HepG2 (cell line): ENCODE measurements around the gene ADAMTS8. TPM values are rescaled to one million over a fixed set of nuclear protein-coding genes. Genes with fewer than 3 reads are reported as not detected.

Source experiments
- ATAC-seq: fragments of 200-7000 bp; cut with Tn5 transposase; 3 replicates; pipeline ENCODE4 v1.9.1; 2020; ENCODE audit warnings: mild to moderate bottlenecking, moderate library complexity
- BruUV-seq: library from RNA; stranded (reverse); fragments of 400-500 nt; replicated peaks from 2 replicates; lab custom pipeline; 2021; lab: Mats Ljungman, UMichigan
- CTCF ChIA-PET: fragments of 300-600 bp; formaldehyde crosslinking; extraction: SDS; loops from one replicate; lab custom pipeline; 2021; ENCODE audit warnings: low total read pairs, inconsistent platforms, low intra/inter-chr PET ratio; lab: Yijun Ruan, JAX
- POLR2A ChIA-PET: fragments of 350-600 bp; sonication (Branson Sonifier 250); formaldehyde crosslinking; loops from one replicate; lab custom pipeline; 2020; ENCODE audit warnings: antibody characterized with exemption, inconsistent platforms; lab: Yijun Ruan, JAX
- DNase-seq: peaks from one replicate; pipeline ENCODE4 v3.0.0-alpha.2; 2015; ENCODE audit warnings: low spot score
- FAIRE-seq: peaks from 3 replicates; lab custom pipeline; 2011; peaks lifted over from hg19 to GRCh38; lab: Jason Lieb, UNC
- H2AFZ ChIP-seq: one replicate; pipeline ENCODE4 v1.6.1; 2011; ENCODE audit warnings: low read length, inconsistent platforms
- H3K27ac ChIP-seq: fragments of 300-600 bp; 3 replicates; pipeline ENCODE4 v1.8.0; 2011; ENCODE audit warnings: mixed run types, mild to moderate bottlenecking, mixed read lengths, low read length, inconsistent platforms; ENCODE audit not compliant: insufficient read depth; ENCODE audit errors: extremely low read length
- H3K27me3 ChIP-seq, 2 experiments: fragments of 200-600 bp in 1 of 2; 2 replicates in 1 of 2; 3 replicates in 1 of 2; pipeline versions ENCODE4 v1.6.0 to v1.8.0; 2011; ENCODE audit warnings: low read length in 2 of 2, mild to moderate bottlenecking in 2 of 2, moderate library complexity in 2 of 2, inconsistent platforms in 1 of 2; ENCODE audit not compliant: insufficient read depth in 2 of 2, control insufficient read depth in 1 of 2
- H3K36me3 ChIP-seq, 2 experiments: fragments of 200-600 bp in 1 of 2; replicated peaks in 1 of 2; 2 replicates in 1 of 2; 3 replicates in 1 of 2; pipeline versions ENCODE4 v1.5.1 to v1.8.0; 2011; ENCODE audit warnings: low read length in 2 of 2, inconsistent platforms in 1 of 2; ENCODE audit not compliant: insufficient read depth in 2 of 2, control insufficient read depth in 1 of 2
- H3K4me1 ChIP-seq: 2 replicates; pipeline ENCODE4 v1.5.1; 2012; ENCODE audit warnings: low read length, inconsistent platforms; ENCODE audit not compliant: insufficient read depth
- H3K4me2 ChIP-seq: 2 replicates; pipeline ENCODE4 v1.6.0; 2011; ENCODE audit warnings: low read depth, low read length, inconsistent platforms
- H3K4me3 ChIP-seq, 3 experiments: fragments of 200-600 bp in 1 of 3; sonication (generic), shearing (Covaris generic) in 1 of 3; replicated peaks in 1 of 3; 2 replicates each; pipeline ENCODE4 v1.5.1; 2011 to 2016; ENCODE audit warnings: low read length in 3 of 3, inconsistent platforms in 2 of 3, low read depth in 2 of 3, mild to moderate bottlenecking in 2 of 3, control low read depth in 1 of 3, mixed read lengths in 1 of 3; ENCODE audit not compliant: insufficient read depth in 1 of 3
- H3K79me2 ChIP-seq: one replicate; pipeline ENCODE4 v1.6.1; 2011; ENCODE audit warnings: low read length, inconsistent platforms; ENCODE audit not compliant: insufficient read depth
- H3K9ac ChIP-seq: 2 replicates; pipeline ENCODE4 v1.6.0; 2011; ENCODE audit warnings: mild to moderate bottlenecking, low read depth, low read length, inconsistent platforms; ENCODE audit not compliant: insufficient read depth
- H3K9me3 ChIP-seq: 2 replicates; pipeline ENCODE4 v1.5.1; 2012; ENCODE audit warnings: mild to moderate bottlenecking, low read length
- H4K20me1 ChIP-seq: 2 replicates; pipeline ENCODE4 v1.6.0; 2011; ENCODE audit warnings: inconsistent platforms, mild to moderate bottlenecking, low read length, moderate library complexity; ENCODE audit not compliant: insufficient read depth
- MAFF ChIP-seq: IDR thresholded peaks from 2 replicates; pipeline ENCODE4 v1.6.1; 2011; ENCODE audit warnings: low read depth, low read length, improper control_type of control experiment
- MAFK ChIP-seq, 2 experiments: IDR thresholded peaks in 1 of 2; conservative IDR thresholded peaks in 1 of 2; 2 replicates each; pipeline ENCODE4 v1.6.1; 2011; ENCODE audit warnings: improper control_type of control experiment in 2 of 2, low read length in 2 of 2
- NR2C2 ChIP-seq: sonication (generic); formaldehyde crosslinking; IDR thresholded peaks from 2 replicates; pipeline ENCODE4 v1.4.0; 2020; ENCODE audit warnings: missing genetic modification reagents, mild to moderate bottlenecking, moderate library complexity, borderline replicate concordance
- PHF20 ChIP-seq: sonication (generic); formaldehyde crosslinking; IDR thresholded peaks from 2 replicates; pipeline ENCODE4 v1.5.0; 2020; ENCODE audit warnings: mild to moderate bottlenecking, missing genetic modification reagents
- SMC3 ChIP-seq: IDR thresholded peaks from 2 replicates; pipeline ENCODE4 v1.6.1; 2011; ENCODE audit warnings: low read length, improper control_type of control experiment
- SRY ChIP-seq: sonication (generic); formaldehyde crosslinking; IDR thresholded peaks from 2 replicates; pipeline ENCODE4 v1.8.0; 2022; ENCODE audit warnings: mild to moderate bottlenecking, missing genetic modification reagents
- STAG1 ChIP-seq: sonication (generic); formaldehyde crosslinking; IDR thresholded peaks from 2 replicates; pipeline ENCODE4 v1.4.0; 2020; ENCODE audit warnings: missing genetic modification reagents
- ZFP90 ChIP-seq: sonication (generic); formaldehyde crosslinking; IDR thresholded peaks from 2 replicates; pipeline ENCODE4 v1.8.0; 2022; ENCODE audit warnings: missing genetic modification reagents, mild to moderate bottlenecking, inconsistent platforms, borderline replicate concordance
- WGBS: methylation state at CpG from one replicate; pipeline ENCODE4 v1.1.6; 2017; ENCODE audit warnings: low lambda C conversion rate; 5-methylcytosine and 5-hydroxymethylcytosine counted together
- in situ Hi-C: cut with HindIII; loops from 2 replicates; pipeline ENCODE4 v1.10.0; 2017; ENCODE audit warnings: low pct_unique_long_range_greater_than_20kb; ENCODE audit not compliant: extremely low pct_ligation_motif_present
- intact Hi-C: fragments of 100-400 bp; cut with micrococcal nuclease; formaldehyde crosslinking; loops from one replicate; pipeline ENCODE4 v1.10.0; 2022; ENCODE audit not compliant: unreplicated experiment
- polyA plus RNA-seq, 8 experiments: library from polyadenylated mRNA; depleted of rRNA in 3 of 8; stranded (reverse) in 7 of 8; unstranded in 1 of 8; fragments of >200 nt; fragmentation: Illumina TruSeq in 4 of 8; extraction: Trizol in 4 of 8; gene quantifications; 2 replicates each; pipeline versions ENCODE4 v1.2.1 to v1.2.3, GENCODE V29; 2011 to 2016; ENCODE audit warnings: low read depth in 4 of 8, missing spikeins in 1 of 8, mixed read lengths in 1 of 8; ENCODE audit not compliant: insufficient read depth in 1 of 8
- total RNA-seq, 5 experiments: library from RNA; depleted of rRNA; stranded (reverse); fragments of >200 nt; fragmentation: Illumina TruSeq; extraction: Trizol; gene quantifications; 2 replicates each; pipeline ENCODE4 v1.2.3, GENCODE V29; 2016; ENCODE audit warnings: low read depth in 1 of 5
- TF ChIP-seq, protein P1 (sequence below): sonication (generic); formaldehyde crosslinking; IDR thresholded peaks from 2 replicates; pipeline ENCODE4 v1.5.0; 2020; ENCODE audit warnings: mild to moderate bottlenecking, missing genetic modification reagents, moderate library complexity

ADAMTS8 gene
- total and polyA plus RNA-seq, 2 of the 13 experiments (the other 11 are each of a cell fraction or from before 2014, with no cell fraction given): not detected

DNA sequence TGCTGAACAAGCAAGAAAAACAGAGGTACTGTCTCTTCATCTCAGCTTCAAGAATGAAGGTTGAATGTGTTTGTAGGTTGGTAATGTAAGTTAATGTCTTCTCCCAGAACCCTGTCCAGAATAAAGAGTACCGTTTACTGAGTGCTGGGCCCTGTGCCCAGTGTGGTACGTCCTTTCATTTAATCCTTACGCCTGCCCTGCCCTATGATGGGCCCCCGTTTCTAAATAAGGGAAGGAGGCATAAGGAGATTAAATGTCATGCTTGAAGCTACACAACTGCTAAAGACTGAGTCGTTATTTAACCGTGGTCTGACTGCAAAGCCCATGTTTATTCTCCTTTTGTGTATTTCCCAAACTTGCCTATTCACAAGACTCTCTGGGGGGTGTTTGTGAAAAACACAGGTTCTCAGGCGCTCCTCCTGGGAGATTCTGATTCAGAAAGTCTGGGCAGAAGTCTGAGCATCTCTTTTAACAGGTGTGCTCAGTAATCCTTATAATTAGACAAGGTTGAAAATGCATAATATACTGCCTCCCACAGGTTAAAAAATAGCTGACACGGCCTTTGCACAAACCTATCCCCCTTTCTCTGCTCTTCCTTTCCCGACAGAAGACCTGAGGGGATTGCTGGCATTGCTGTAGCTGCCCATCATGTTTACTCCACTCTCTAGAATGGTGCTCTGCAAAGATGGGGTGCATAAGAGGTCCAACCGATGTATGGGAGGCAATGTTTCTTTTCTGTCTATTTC lies 57.4 kb downstream of the ADAMTS8 start:
- FAIRE-seq: no peak
- 18% methylated on average over 10 of the region's 10 CpGs for WGBS

More for the DNA sequence above, 57.4 kb downstream of the ADAMTS8 start:
- Histone ChIP-seq H3K27me3 (peaks cover 0 to 7% of the 10 kb centered on the region in 2 experiments; a peak in 2 of 5 replicates), H3K4me3 (no peak overlapping the region), H3K9me3 (no peaks in the 10 kb centered on the region), H3K4me1 (no peaks in the 10 kb centered on the region), H3K36me3 (no peaks in the 10 kb centered on the region), H3K79me2 (no peaks in the 10 kb centered on the region), H3K4me2 (no peak overlapping the region), H2AFZ (no peak overlapping the region), H4K20me1 (no peaks in the 10 kb centered on the region), H3K9ac (no peak overlapping the region), H3K27ac (no peak overlapping the region)
- TF ChIP-seq, protein P1, sequence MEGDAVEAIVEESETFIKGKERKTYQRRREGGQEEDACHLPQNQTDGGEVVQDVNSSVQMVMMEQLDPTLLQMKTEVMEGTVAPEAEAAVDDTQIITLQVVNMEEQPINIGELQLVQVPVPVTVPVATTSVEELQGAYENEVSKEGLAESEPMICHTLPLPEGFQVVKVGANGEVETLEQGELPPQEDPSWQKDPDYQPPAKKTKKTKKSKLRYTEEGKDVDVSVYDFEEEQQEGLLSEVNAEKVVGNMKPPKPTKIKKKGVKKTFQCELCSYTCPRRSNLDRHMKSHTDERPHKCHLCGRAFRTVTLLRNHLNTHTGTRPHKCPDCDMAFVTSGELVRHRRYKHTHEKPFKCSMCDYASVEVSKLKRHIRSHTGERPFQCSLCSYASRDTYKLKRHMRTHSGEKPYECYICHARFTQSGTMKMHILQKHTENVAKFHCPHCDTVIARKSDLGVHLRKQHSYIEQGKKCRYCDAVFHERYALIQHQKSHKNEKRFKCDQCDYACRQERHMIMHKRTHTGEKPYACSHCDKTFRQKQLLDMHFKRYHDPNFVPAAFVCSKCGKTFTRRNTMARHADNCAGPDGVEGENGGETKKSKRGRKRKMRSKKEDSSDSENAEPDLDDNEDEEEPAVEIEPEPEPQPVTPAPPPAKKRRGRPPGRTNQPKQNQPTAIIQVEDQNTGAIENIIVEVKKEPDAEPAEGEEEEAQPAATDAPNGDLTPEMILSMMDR (CRISPR knock-in tag): peak; percentile 40
- no peak for TF ChIP-seq NR2C2 (CRISPR knock-in tag)
- TF ChIP-seq SMC3: 0 out of 2 replicates have a peak, but pooled peaks have one; percentile 13
- TF ChIP-seq MAFF: peak; percentile 61
- no peak for TF ChIP-seq SRY
- TF ChIP-seq PHF20 (CRISPR knock-in tag): no peak
- TF ChIP-seq MAFK (conservative IDR thresholded peaks at IDR 0.05 in 1 of 2, IDR thresholded peaks at IDR 0.05 in 1 of 2; ENCODE audit: low read length in 2 of 2): peak; percentile 57 to 74
- peak; percentile 54 for TF ChIP-seq STAG1 (CRISPR knock-in tag)
- no peak for TF ChIP-seq ZFP90 (CRISPR knock-in tag)
- ATAC-seq (peak; percentile 77), DNase-seq (no peak)
- BruUV-seq: no TSS peak
- ChIA-PET CTCF (interaction anchor here (1.6 kb wide), 1 partner anchor 158 kb away, joined by 9 read pairs; no protein-coding TSS in a partner anchor), POLR2A (no interaction called here)
- intact Hi-C loops (loop anchor here (1.0 kb wide), 1 partner anchor 158 kb away; no protein-coding TSS in a partner anchor), in situ Hi-C loops (no loop called here)
